Measurements from ENCODE around the gene SNUPN. TPM values are rescaled to one million over a fixed set of nuclear protein-coding genes. Genes with fewer than 3 reads are reported as not detected.

SNUPN gene
- total and polyA plus RNA-seq, 10 donors, result 16.8 to 26.3 (median 22.1) TPM

GRCh38 chr15:75646944-75647364, 21.4 kb upstream of the SNUPN start:
- H3K9me3 ChIP-seq, result no peaks in the 10 kb centered on the region
- no peak for TF ChIP-seq POLR2AphosphoS5 (IDR thresholded peaks at IDR 0.05)
- no peak for TF ChIP-seq CTCF (IDR thresholded peaks at IDR 0.05 in 8 of 11, conservative IDR thresholded peaks at IDR 0.05 in 3 of 11)
- TF ChIP-seq POLR2A (IDR thresholded peaks at IDR 0.05), result no peak
- H3K4me3 ChIP-seq, result peak overlapping the region; percentile 70 to 95 (median 74)
- H3K4me1 ChIP-seq, result peaks cover 32 to 63% (median 50%) of the 10 kb centered on the region in 6 donors
- intact Hi-C loops (cut with DNase I; ENCODE audit: low total_unique reads), result no loop called here
- H3K27ac ChIP-seq, result peak overlapping the region; percentile 79 to 93 (median 88)
- peaks cover 0 to 9% (median 0%) of the 10 kb centered on the region in 6 donors for H3K36me3 ChIP-seq
- no peak for DNase-seq
- peaks cover 0 to 28% (median 5%) of the 10 kb centered on the region in 7 donors for H3K27me3 ChIP-seq (replicated peaks in 1 of 7)
- 2 to 21% (median 4%) methylated on average over 2 to 26 of the region's 26 CpGs for WGBS, 5 donors

GRCh38 chr15:75646112-75646943, 20.8 kb upstream of the SNUPN start:
- DNase-seq, result no peak
- Histone ChIP-seq H3K4me1 (peaks cover 25 to 60% (median 44%) of the 10 kb centered on the region in 6 donors), H3K27me3 (replicated peaks in 1 of 7) (peaks cover 0 to 28% (median 5%) of the 10 kb centered on the region in 7 donors), H3K4me3 (peak overlapping the region; percentile 70 to 95 (median 74)), H3K9me3 (no peaks in the 10 kb centered on the region), H3K36me3 (peaks cover 0 to 9% (median 0%) of the 10 kb centered on the region in 6 donors), H3K27ac (peak overlapping the region; percentile 79 to 93 (median 88))
- WGBS, 5 donors, result 48 to 64% (median 52%) methylated on average over 5 of the region's 5 CpGs
- intact Hi-C loops (cut with DNase I; ENCODE audit: low total_unique reads), result no loop called here
- TF ChIP-seq POLR2AphosphoS5 (IDR thresholded peaks at IDR 0.05) (no peak), CTCF (IDR thresholded peaks at IDR 0.05 in 8 of 11, conservative IDR thresholded peaks at IDR 0.05 in 3 of 11) (no peak), POLR2A (IDR thresholded peaks at IDR 0.05) (no peak)

- WGBS, 5 donors, result 65 to 88% (median 76%) methylated on average over 2 of the region's 2 CpGs
These were observed 18.9 kb upstream of the SNUPN start for GRCh38 chr15:75644376-75644775.

More at GRCh38 chr15:75644376-75644775, 18.9 kb upstream of the SNUPN start:
- TF ChIP-seq CTCF (IDR thresholded peaks at IDR 0.05 in 8 of 11, conservative IDR thresholded peaks at IDR 0.05 in 3 of 11), result no peak
- TF ChIP-seq POLR2A (IDR thresholded peaks at IDR 0.05), result no peak
- TF ChIP-seq POLR2AphosphoS5 (IDR thresholded peaks at IDR 0.05), result no peak
- Histone ChIP-seq H3K4me1 (peaks cover 8 to 55% (median 35%) of the 10 kb centered on the region in 6 donors), H3K4me3 (no peak overlapping the region), H3K27ac (no peak overlapping the region), H3K9me3 (no peaks in the 10 kb centered on the region), H3K36me3 (no peaks in the 10 kb centered on the region), H3K27me3 (replicated peaks in 1 of 7) (peaks cover 0 to 28% (median 5%) of the 10 kb centered on the region in 7 donors)
- no peak for DNase-seq
- intact Hi-C loops (cut with DNase I; ENCODE audit: low total_unique reads), result no loop called here
